ENCODE results near the gene ZCCHC17.
"Not testable (repeated sequence)": the region's sequence is repeated elsewhere in the genome, so short reads cannot be mapped to it uniquely, and the experiment has no call there.

GRCh38 chr1:31287791-31288190, 9.0 kb upstream of the ZCCHC17 start:
- TF ChIP-seq EZH2 (IDR thresholded peaks at IDR 0.05; ENCODE audit: borderline replicate concordance, low read depth, low read length, severe bottlenecking); POLR2A (IDR thresholded peaks at IDR 0.05; ENCODE audit: low read depth, low read length); MYC (IDR thresholded peaks at IDR 0.05; ENCODE audit: low read depth, low read length); GATA2 (IDR thresholded peaks at IDR 0.05; ENCODE audit: insufficient read depth, insufficient read length, low read depth, low read length); POLR2AphosphoS5 (IDR thresholded peaks at IDR 0.05; ENCODE audit: insufficient read depth, low read depth, low read length); FOS (IDR thresholded peaks at IDR 0.05; ENCODE audit: borderline replicate concordance, insufficient read depth, low read length); JUN (IDR thresholded peaks at IDR 0.05; ENCODE audit: borderline replicate concordance, insufficient read depth, insufficient read length, low read depth): not testable (repeated sequence)
- TF ChIP-seq, protein P1, sequence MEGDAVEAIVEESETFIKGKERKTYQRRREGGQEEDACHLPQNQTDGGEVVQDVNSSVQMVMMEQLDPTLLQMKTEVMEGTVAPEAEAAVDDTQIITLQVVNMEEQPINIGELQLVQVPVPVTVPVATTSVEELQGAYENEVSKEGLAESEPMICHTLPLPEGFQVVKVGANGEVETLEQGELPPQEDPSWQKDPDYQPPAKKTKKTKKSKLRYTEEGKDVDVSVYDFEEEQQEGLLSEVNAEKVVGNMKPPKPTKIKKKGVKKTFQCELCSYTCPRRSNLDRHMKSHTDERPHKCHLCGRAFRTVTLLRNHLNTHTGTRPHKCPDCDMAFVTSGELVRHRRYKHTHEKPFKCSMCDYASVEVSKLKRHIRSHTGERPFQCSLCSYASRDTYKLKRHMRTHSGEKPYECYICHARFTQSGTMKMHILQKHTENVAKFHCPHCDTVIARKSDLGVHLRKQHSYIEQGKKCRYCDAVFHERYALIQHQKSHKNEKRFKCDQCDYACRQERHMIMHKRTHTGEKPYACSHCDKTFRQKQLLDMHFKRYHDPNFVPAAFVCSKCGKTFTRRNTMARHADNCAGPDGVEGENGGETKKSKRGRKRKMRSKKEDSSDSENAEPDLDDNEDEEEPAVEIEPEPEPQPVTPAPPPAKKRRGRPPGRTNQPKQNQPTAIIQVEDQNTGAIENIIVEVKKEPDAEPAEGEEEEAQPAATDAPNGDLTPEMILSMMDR (IDR thresholded peaks at IDR 0.05; ENCODE audit: extremely low read depth in 1 of 2, insufficient read depth in 1 of 2, low read depth in 1 of 2, low read length in 2 of 2): not testable (repeated sequence)
- TF ChIP-seq, protein P2, sequence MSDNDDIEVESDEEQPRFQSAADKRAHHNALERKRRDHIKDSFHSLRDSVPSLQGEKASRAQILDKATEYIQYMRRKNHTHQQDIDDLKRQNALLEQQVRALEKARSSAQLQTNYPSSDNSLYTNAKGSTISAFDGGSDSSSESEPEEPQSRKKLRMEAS (IDR thresholded peaks at IDR 0.05; ENCODE audit: insufficient read depth, insufficient read length): not testable (repeated sequence)

All from endothelial cell of umbilical vein (primary cell).